Fibroblast of upper back skin (primary cell): Measurements from ENCODE around the gene JADE1.

Experiments used
- DNase-seq: peaks from one replicate; pipeline ENCODE4 v3.0.0-alpha.2; 2013

JADE1 gene

GRCh38 chr4:128810871-128811570 lies 1.5 kb downstream of the JADE1 start:
- DNase-seq: peak; percentile 90

- DNase-seq: peak; percentile 90
These were observed 2.3 kb downstream of the JADE1 start for GRCh38 chr4:128811571-128812441.

GRCh38 chr4:128812442-128813235 lies 3.1 kb downstream of the JADE1 start:
- DNase-seq: peak; percentile 79

GRCh38 chr4:128813965-128814364 lies 4.5 kb downstream of the JADE1 start:
- DNase-seq: no peak

DNA sequence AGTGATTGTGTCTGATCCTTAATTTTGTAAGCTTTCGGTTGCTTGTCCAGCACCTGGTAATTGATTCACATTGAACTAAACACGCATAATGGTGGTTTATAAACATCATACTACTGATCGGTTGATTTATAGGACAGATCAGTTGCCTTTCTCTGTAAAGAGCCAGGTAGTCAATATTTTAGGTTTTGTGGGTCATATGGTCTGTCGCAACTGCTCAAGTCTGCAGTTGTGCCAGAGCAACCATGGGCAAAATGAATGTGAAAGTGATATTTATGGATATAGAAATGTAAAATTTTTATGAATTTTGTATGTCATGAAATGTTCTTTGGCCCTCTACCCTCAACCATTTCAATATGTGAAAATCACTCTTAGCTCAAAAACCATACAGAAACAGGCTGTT lies 8.9 kb downstream of the JADE1 start:
- no peak for DNase-seq

DNA sequence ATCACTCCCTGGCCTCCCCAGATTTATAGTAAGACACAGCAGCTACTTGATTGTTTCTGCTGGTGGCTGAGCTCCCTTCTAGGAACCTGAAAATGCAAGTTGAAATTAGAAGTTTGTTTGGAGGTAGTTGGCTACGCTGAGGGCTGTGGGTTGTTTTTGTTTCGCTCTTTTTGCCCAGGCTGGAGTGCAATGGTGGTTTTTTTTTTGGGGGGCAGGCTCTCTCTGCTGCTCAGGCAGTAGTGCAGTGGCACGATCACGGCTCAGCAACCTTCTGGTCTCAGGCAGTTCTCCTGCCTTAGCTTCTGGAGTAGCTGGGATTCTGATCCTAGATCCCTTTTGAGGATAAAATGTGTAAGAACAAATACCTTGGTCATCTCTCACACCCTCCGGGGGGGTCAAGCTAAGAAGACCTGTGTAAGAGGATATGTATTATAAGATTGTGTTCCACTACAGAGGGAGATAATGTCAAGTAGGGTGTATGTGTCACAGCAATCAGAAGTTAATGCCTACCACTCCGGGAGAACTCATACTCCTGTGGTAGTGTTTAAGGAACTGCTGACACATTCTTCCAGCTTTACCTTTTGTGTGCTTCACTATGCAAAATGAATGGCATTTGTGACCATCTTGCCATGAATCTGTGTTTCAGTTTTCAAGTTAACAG lies 9.7 kb downstream of the JADE1 start:
- DNase-seq: peak; percentile 15

DNA sequence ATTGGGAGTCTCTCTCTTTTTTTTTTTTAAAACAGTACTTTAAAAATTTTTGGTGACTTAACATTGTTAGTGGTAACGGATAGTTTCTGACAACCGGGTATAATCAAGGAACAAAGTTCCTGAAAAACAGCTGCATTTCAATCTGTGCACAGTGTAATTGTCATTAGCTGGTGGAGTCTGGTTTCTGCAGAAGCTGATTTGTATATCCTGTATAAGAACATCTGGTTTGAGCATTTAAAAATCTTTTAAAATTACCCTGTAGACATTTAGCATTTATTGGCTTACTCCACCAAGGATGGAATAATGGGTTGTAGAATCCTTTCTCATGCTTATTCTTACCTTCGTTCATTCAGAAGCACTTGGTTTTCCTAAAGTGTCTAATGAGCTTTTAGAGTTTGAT lies 11.2 kb downstream of the JADE1 start:
- no peak for DNase-seq

GRCh38 chr4:128821151-128821550 lies 11.7 kb downstream of the JADE1 start:
- DNase-seq: no peak

GRCh38 chr4:128823025-128823661 lies 13.6 kb downstream of the JADE1 start:
- peak; percentile 96 for DNase-seq

- peak; percentile 21 for DNase-seq
These were observed 15.7 kb downstream of the JADE1 start for GRCh38 chr4:128825226-128825625.

- DNase-seq: no peak
These were observed 17.8 kb downstream of the JADE1 start for GRCh38 chr4:128827296-128827695.

- no peak for DNase-seq
These were observed 21.5 kb downstream of the JADE1 start for GRCh38 chr4:128830906-128831503.

- no peak for DNase-seq
These were observed 22.2 kb downstream of the JADE1 start for GRCh38 chr4:128831531-128832242.

GRCh38 chr4:128832243-128832625 lies 22.7 kb downstream of the JADE1 start:
- no peak for DNase-seq

DNA sequence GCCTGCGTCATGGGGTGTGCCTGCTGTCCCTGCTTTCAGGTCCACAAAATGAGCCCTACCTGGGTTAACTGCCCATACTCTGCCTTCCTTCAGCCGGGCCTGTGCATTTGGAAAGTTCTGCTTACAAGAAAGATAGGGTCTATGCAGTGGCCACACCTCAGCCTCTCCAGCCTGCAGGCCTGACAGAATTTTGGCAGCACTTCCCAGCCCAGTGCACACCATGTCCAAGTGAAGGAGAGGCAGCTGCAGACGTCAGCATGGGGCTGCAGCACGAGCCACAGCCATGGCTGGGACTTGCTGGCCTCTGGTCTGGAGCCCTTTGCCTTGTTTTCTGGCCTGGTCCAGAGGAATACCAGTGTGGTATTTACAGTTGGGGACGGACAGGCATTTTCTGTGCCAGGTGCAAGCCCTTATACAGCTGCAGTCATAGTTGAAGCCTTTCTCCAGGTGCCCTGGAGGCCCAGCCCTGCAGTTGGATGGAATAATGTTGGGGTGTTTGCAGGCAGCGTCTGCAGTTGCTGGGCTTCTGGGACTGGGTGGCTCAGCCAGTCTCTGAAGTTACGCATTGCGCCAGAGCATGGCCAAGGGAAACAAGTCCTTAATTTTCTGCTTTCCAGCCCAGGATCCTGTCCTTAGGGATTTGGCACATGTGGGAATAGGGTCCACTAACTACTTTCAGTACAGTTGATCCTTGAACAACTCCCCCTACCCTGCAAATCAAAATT lies 26.2 kb downstream of the JADE1 start:
- no peak for DNase-seq

GRCh38 chr4:128837198-128837597 lies 27.7 kb downstream of the JADE1 start:
- no peak for DNase-seq

DNA sequence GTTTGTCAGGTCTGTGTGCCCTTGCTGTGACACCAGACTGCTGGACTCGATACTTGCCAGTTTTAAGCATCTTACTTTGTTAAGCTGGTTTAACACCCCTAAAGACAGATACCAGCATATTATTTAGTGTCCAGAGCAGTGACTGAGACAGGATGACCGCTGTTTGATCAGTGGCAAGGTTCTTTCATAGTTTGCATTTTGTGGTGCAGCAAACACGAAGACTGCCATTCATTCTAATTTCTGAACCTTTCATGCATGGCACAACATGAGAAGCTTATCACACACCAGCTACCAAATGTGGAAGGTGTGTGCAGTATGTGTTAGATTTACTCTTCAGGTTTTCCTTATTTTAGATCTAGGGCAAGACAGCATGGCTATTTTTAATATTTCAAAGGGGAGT lies 28.2 kb downstream of the JADE1 start:
- DNase-seq: no peak

GRCh38 chr4:128840711-128841318 lies 31.3 kb downstream of the JADE1 start:
- no peak for DNase-seq

- DNase-seq: no peak
These were observed 31.9 kb downstream of the JADE1 start for GRCh38 chr4:128841402-128841801.

GRCh38 chr4:128844931-128845330 lies 35.4 kb downstream of the JADE1 start:
- DNase-seq: no peak
